CD4-positive, alpha-beta T cell (primary cell): ENCODE results near the gene FILIP1. TPM values are rescaled to one million over a fixed set of nuclear protein-coding genes. Genes with fewer than 3 reads are reported as not detected.

Experiments used
- ATAC-seq: fragments of 200-7000 bp; cut with Tn5 transposase; one replicate; pipeline ENCODE4 v1.10.0; 2022; ENCODE audit warnings: mild to moderate bottlenecking; ENCODE audit not compliant: poor library complexity
- CTCF ChIA-PET: fragments of 350-600 bp; sonication (Branson Sonifier 250); formaldehyde crosslinking; loops from one replicate; lab custom pipeline; 2021; ENCODE audit warnings: antibody characterized with exemption, inconsistent platforms; lab: Charles Lee
- POLR2A ChIA-PET: fragments of 350-600 bp; sonication (Branson Sonifier 250); formaldehyde crosslinking; loops from one replicate; lab custom pipeline; 2021; ENCODE audit warnings: antibody characterized with exemption, inconsistent platforms; lab: Charles Lee
- DNase-seq, 14 experiments: peaks; one replicate each; pipeline ENCODE4 v3.0.0-alpha.2; 2013 to 2020; ENCODE audit warnings: mixed read lengths in 2 of 14
- H3K27ac ChIP-seq, 2 donors: one replicate each; pipeline versions ENCODE4 v1.5.1 to v1.7.0; 2013; ENCODE audit warnings: low read length in 2 of 2, low read depth in 1 of 2, mild to moderate bottlenecking in 1 of 2
- H3K27me3 ChIP-seq, 2 experiments: 1 replicate in 1 of 2; 2 replicates in 1 of 2; pipeline versions ENCODE4 v1.6.1 to v1.7.0; 2013; ENCODE audit warnings: low read length in 2 of 2, control low read depth in 1 of 2, mild to moderate bottlenecking in 1 of 2, moderate library complexity in 1 of 2; ENCODE audit not compliant: insufficient read depth in 2 of 2, control insufficient read depth in 1 of 2
- H3K36me3 ChIP-seq: one replicate; pipeline ENCODE4 v1.6.1; 2013; ENCODE audit warnings: low read length, control low read depth; ENCODE audit not compliant: insufficient read depth
- H3K4me1 ChIP-seq: one replicate; pipeline ENCODE4 v1.6.1; 2013; ENCODE audit warnings: low read length, control low read depth; ENCODE audit not compliant: insufficient read depth
- H3K4me3 ChIP-seq: one replicate; pipeline ENCODE4 v1.5.1; 2013; ENCODE audit warnings: mild to moderate bottlenecking, low read length, moderate library complexity
- H3K9me3 ChIP-seq, 2 experiments: 1 replicate in 1 of 2; 2 replicates in 1 of 2; pipeline versions ENCODE4 v1.6.1 to v1.7.0; 2013; ENCODE audit warnings: low read length in 2 of 2, mild to moderate bottlenecking in 2 of 2, control low read depth in 1 of 2, moderate library complexity in 1 of 2; ENCODE audit not compliant: control insufficient read depth in 1 of 2, insufficient read depth in 1 of 2
- H3K27ac Mint-ChIP-seq: one replicate; pipeline ENCODE4 v1.8.0; 2020; ENCODE audit warnings: mixed read lengths
- H3K27me3 Mint-ChIP-seq: one replicate; pipeline ENCODE4 v1.8.0; 2021; ENCODE audit warnings: mixed read lengths
- H3K36me3 Mint-ChIP-seq: one replicate; pipeline ENCODE4 v1.8.0; 2021; ENCODE audit warnings: low read depth, mixed read lengths
- H3K4me1 Mint-ChIP-seq: one replicate; pipeline ENCODE4 v1.8.0; 2021; ENCODE audit warnings: low read depth, mixed read lengths
- H3K4me3 Mint-ChIP-seq: one replicate; pipeline ENCODE4 v1.8.0; 2020; ENCODE audit warnings: mild to moderate bottlenecking, mixed read lengths
- H3K9me3 Mint-ChIP-seq: one replicate; pipeline ENCODE4 v1.8.0; 2020; ENCODE audit warnings: mixed read lengths
- intact Hi-C, 2 experiments: fragments of 100-400 bp; cut with DNase I in 1 of 2; cut with micrococcal nuclease in 1 of 2; formaldehyde crosslinking; loops; one replicate each; pipeline versions ENCODE4 v1.15.1 to v1.9.0; 2023 to 2025; cut with DNase I, micrococcal nuclease
- total RNA-seq, 174 experiments: library from RNA in 2 of 174; stranded (reverse) in 2 of 174; gene quantifications; one replicate each; pipeline ENCODE4 v1.2.3 and lab custom pipeline; 2021 to 2026
- TF ChIP-seq, protein P1 (sequence below): fragments of 200-600 bp; IDR thresholded peaks from one replicate; pipeline ENCODE4 v1.8.0; 2022; ENCODE audit warnings: antibody characterized with exemption, mild to moderate bottlenecking

The FILIP1 gene
- total RNA-seq, 2 experiments from 2014 or later = 0.06 TPM; not detected in 1

GRCh38 chr6:75498862-75499261 is 5.3 kb upstream of the FILIP1 start:
- Histone ChIP-seq H3K36me3 (no peaks in the 10 kb centered on the region), H3K4me1 (peaks cover 2% of the 10 kb centered on the region), H3K27ac (no peak overlapping the region), H3K27me3 (no peaks in the 10 kb centered on the region), H3K9me3 (no peaks in the 10 kb centered on the region), H3K4me3 (no peak overlapping the region)
- Mint-ChIP-seq H3K27ac (no peak overlapping the region), H3K27me3 (peaks cover 31% of the 10 kb centered on the region), H3K36me3 (no peaks in the 10 kb centered on the region), H3K4me3 (no peak overlapping the region), H3K9me3 (no peaks in the 10 kb centered on the region), H3K4me1 (no peaks in the 10 kb centered on the region)
- ChIA-PET POLR2A (no interaction called here), CTCF (no interaction called here)
- TF ChIP-seq, protein P1, sequence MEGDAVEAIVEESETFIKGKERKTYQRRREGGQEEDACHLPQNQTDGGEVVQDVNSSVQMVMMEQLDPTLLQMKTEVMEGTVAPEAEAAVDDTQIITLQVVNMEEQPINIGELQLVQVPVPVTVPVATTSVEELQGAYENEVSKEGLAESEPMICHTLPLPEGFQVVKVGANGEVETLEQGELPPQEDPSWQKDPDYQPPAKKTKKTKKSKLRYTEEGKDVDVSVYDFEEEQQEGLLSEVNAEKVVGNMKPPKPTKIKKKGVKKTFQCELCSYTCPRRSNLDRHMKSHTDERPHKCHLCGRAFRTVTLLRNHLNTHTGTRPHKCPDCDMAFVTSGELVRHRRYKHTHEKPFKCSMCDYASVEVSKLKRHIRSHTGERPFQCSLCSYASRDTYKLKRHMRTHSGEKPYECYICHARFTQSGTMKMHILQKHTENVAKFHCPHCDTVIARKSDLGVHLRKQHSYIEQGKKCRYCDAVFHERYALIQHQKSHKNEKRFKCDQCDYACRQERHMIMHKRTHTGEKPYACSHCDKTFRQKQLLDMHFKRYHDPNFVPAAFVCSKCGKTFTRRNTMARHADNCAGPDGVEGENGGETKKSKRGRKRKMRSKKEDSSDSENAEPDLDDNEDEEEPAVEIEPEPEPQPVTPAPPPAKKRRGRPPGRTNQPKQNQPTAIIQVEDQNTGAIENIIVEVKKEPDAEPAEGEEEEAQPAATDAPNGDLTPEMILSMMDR = no peak
- DNase-seq (no peak), ATAC-seq (no peak)
- intact Hi-C loops = no loop called here

GRCh38 chr6:75497994-75498393 is 4.4 kb upstream of the FILIP1 start:
- peaks cover 0 to 6% of the 10 kb centered on the region in 2 experiments for H3K27me3 ChIP-seq
- H3K36me3 ChIP-seq = no peaks in the 10 kb centered on the region
- POLR2A ChIA-PET = interaction anchor here (0.6 kb wide), 1 partner anchor 138 kb away, joined by 3 read pairs; no protein-coding TSS in a partner anchor
- H3K4me1 ChIP-seq = peaks cover 2% of the 10 kb centered on the region
- DNase-seq (no peak), ATAC-seq (no peak)
- no peak overlapping the region for H3K27ac ChIP-seq
- H3K9me3 ChIP-seq = no peaks in the 10 kb centered on the region
- H3K27ac Mint-ChIP-seq = no peak overlapping the region
- H3K27me3 Mint-ChIP-seq = peaks cover 38% of the 10 kb centered on the region
- H3K4me3 ChIP-seq = no peak overlapping the region
- intact Hi-C loops = no loop called here
- no peaks in the 10 kb centered on the region for H3K36me3 Mint-ChIP-seq
- CTCF ChIA-PET = no interaction called here
- H3K4me3 Mint-ChIP-seq = no peak overlapping the region
- TF ChIP-seq, protein P1 = no peak
- H3K4me1 Mint-ChIP-seq = no peaks in the 10 kb centered on the region
- no peaks in the 10 kb centered on the region for H3K9me3 Mint-ChIP-seq

DNA sequence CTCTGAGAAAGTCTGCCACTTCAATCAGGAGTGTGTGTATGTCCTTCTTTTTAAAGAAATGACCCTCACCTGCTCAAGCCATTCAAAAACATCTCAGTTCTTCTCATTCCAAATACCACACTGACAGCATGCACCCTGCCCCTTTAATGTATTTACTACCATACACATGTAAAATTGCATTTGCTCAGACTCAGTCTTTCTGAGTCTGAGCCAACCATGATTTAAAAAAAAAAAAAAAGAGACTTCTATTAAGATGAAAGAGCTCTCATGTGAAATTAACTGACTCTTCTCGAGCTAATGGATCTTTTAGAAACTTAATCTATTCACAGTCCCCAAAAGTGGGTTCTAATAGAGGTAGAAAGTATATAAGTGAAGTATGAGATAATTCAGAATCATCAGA is 1.4 kb upstream of the FILIP1 start:
- Mint-ChIP-seq H3K4me3 (no peak overlapping the region), H3K27me3 (peaks cover 57% of the 10 kb centered on the region), H3K27ac (no peak overlapping the region), H3K9me3 (no peaks in the 10 kb centered on the region), H3K4me1 (no peaks in the 10 kb centered on the region), H3K36me3 (no peaks in the 10 kb centered on the region)
- CTCF ChIA-PET = no interaction called here
- Histone ChIP-seq H3K36me3 (no peaks in the 10 kb centered on the region), H3K4me1 (peaks cover 2% of the 10 kb centered on the region), H3K27ac (no peak overlapping the region), H3K9me3 (no peaks in the 10 kb centered on the region), H3K27me3 (peaks cover 0 to 6% of the 10 kb centered on the region in 2 experiments), H3K4me3 (no peak overlapping the region)
- no peak for DNase-seq
- TF ChIP-seq, protein P1 = no peak
- ATAC-seq = no peak
- intact Hi-C loops = no loop called here
- POLR2A ChIA-PET = no interaction called here
